Inflammatory macrophage treated with lipopolysaccharide for 1 hour (primary cell): ENCODE measurements around the gene SYCE3.
"Not testable (repeated sequence)": the region's sequence is repeated elsewhere in the genome, so short reads cannot be mapped to it uniquely, and the experiment has no call there.

Source experiments
- DNase-seq, 2 donors: peaks; one replicate each; pipeline ENCODE4 v3.0.0-alpha.2; 2020 to 2022

Gene SYCE3

GRCh38 chr22:50529416-50529896 is 33.3 kb downstream of the SYCE3 start:
- peak in 1 of 2 donors; percentile 35 for DNase-seq

GRCh38 chr22:50528682-50529415 is 33.9 kb downstream of the SYCE3 start:
- DNase-seq: no peak

GRCh38 chr22:50527921-50528681 is 34.6 kb downstream of the SYCE3 start:
- no peak for DNase-seq

- DNase-seq: peak; percentile 53 to 73
Measured at GRCh38 chr22:50526834-50527801, 35.6 kb downstream of the SYCE3 start.

- DNase-seq: peak; percentile 79 to 80
Measured at GRCh38 chr22:50526108-50526833, 36.4 kb downstream of the SYCE3 start.

GRCh38 chr22:50525858-50526107 is 36.9 kb downstream of the SYCE3 start:
- no peak for DNase-seq

- peak; percentile 95 to 98 for DNase-seq
Measured at GRCh38 chr22:50525104-50525857, 37.4 kb downstream of the SYCE3 start, which contains the start of gene SCO2. TSS of gene SCO2 (minus strand) at chr22:50525598. CDS start at chr22:50524411, 1,187 bp downstream.

GRCh38 chr22:50524676-50525103 is 38.0 kb downstream of the SYCE3 start:
- DNase-seq: no peak

GRCh38 chr22:50523806-50524675 is 38.7 kb downstream of the SYCE3 start:
- DNase-seq: no peak

GRCh38 chr22:50523458-50523805 is 39.3 kb downstream of the SYCE3 start:
- DNase-seq: no peak

- DNase-seq: no peak
Measured at GRCh38 chr22:50522806-50523438, 39.8 kb downstream of the SYCE3 start.

GRCh38 chr22:50522208-50522805 is 40.4 kb downstream of the SYCE3 start:
- DNase-seq: no peak

GRCh38 chr22:50521710-50522109 is 41.0 kb downstream of the SYCE3 start:
- no peak for DNase-seq

- DNase-seq: no peak
Measured at GRCh38 chr22:50520826-50521453, 41.8 kb downstream of the SYCE3 start.

- DNase-seq: not testable (repeated sequence)
Measured at GRCh38 chr22:50520184-50520583, 42.5 kb downstream of the SYCE3 start.

GRCh38 chr22:50519151-50519550 is 43.6 kb downstream of the SYCE3 start:
- no peak for DNase-seq

- DNase-seq: no peak
Measured at GRCh38 chr22:50518606-50519005, 44.1 kb downstream of the SYCE3 start.

GRCh38 chr22:50517495-50518260 is 45.0 kb downstream of the SYCE3 start:
- no peak for DNase-seq
